Caco-2 (cell line): ENCODE data around the gene CD300LB. TPM values are rescaled to one million over a fixed set of nuclear protein-coding genes. Genes with fewer than 3 reads are reported as not detected.

Experiments used
- BruUV-seq: library from RNA; stranded (reverse); fragments of 400-500 nt; replicated peaks from 2 replicates; lab custom pipeline; 2021; lab: Mats Ljungman, UMichigan
- CTCF ChIA-PET: fragments of 300-600 bp; sonication (Branson Sonifier 250); formaldehyde crosslinking; loops from one replicate; lab custom pipeline; 2022; ENCODE audit warnings: antibody characterized with exemption; lab: Charles Lee
- POLR2A ChIA-PET: fragments of 300-600 bp; sonication (Branson Sonifier 250); formaldehyde crosslinking; loops from one replicate; lab custom pipeline; 2022; ENCODE audit warnings: antibody characterized with exemption; lab: Charles Lee
- DNase-seq, 2 experiments: peaks; one replicate each; pipeline versions ENCODE4 v3.0.0 to v3.0.0-alpha.2; 2020 to 2022
- H3K27me3 ChIP-seq: replicated peaks from 2 replicates; pipeline ENCODE4 v1.6.0; 2011; ENCODE audit warnings: low read length; ENCODE audit not compliant: control insufficient read depth, insufficient read depth
- H3K36me3 ChIP-seq: 2 replicates; pipeline ENCODE4 v1.5.1; 2011; ENCODE audit warnings: low read length; ENCODE audit not compliant: control insufficient read depth, insufficient read depth
- H3K4me1 ChIP-seq: fragments of 250-450 bp; sonication (Bioruptor Pico); 2 replicates; pipeline ENCODE4 v1.5.1; 2020; ENCODE audit warnings: mild to moderate bottlenecking
- H3K4me3 ChIP-seq: 2 replicates; pipeline ENCODE4 v1.5.1; 2011; ENCODE audit warnings: low read depth, mild to moderate bottlenecking, control low read depth, low read length
- H3K9me3 ChIP-seq: fragments of 250-450 bp; sonication (Bioruptor Pico); 2 replicates; pipeline ENCODE4 v1.5.1; 2020; ENCODE audit warnings: mild to moderate bottlenecking, moderate library complexity
- H3K27ac Mint-ChIP-seq: one replicate; pipeline ENCODE4 v1.8.0; 2022; ENCODE audit warnings: mixed read lengths; ENCODE audit not compliant: unreplicated experiment
- H3K27me3 Mint-ChIP-seq: one replicate; pipeline ENCODE4 v1.8.0; 2022; ENCODE audit warnings: mixed read lengths; ENCODE audit not compliant: insufficient read depth, unreplicated experiment
- H3K36me3 Mint-ChIP-seq: one replicate; pipeline ENCODE4 v1.8.0; 2022; ENCODE audit warnings: mild to moderate bottlenecking, mixed read lengths; ENCODE audit not compliant: insufficient read depth, unreplicated experiment
- H3K4me1 Mint-ChIP-seq: one replicate; pipeline ENCODE4 v1.8.0; 2022; ENCODE audit warnings: low read depth, mixed read lengths; ENCODE audit not compliant: unreplicated experiment
- H3K4me3 Mint-ChIP-seq: one replicate; pipeline ENCODE4 v1.8.0; 2022; ENCODE audit warnings: mild to moderate bottlenecking, moderate library complexity, mixed read lengths; ENCODE audit not compliant: unreplicated experiment
- H3K9me3 Mint-ChIP-seq: one replicate; pipeline ENCODE4 v1.8.0; 2022; ENCODE audit warnings: mixed read lengths; ENCODE audit not compliant: unreplicated experiment
- CTCF ChIP-seq, 2 experiments: fragments of 200-600 bp in 1 of 2; IDR thresholded peaks; 1 replicate in 1 of 2; 2 replicates in 1 of 2; pipeline versions ENCODE4 v1.5.1 to v1.8.0; 2011 to 2022; ENCODE audit warnings: antibody characterized with exemption in 1 of 2, control low read depth in 1 of 2, inconsistent platforms in 1 of 2, low read depth in 1 of 2, low read length in 1 of 2, mild to moderate bottlenecking in 1 of 2, moderate library complexity in 1 of 2; ENCODE audit not compliant: insufficient read depth in 1 of 2, severe bottlenecking in 1 of 2, unreplicated experiment in 1 of 2
- intact Hi-C: fragments of 100-400 bp; cut with micrococcal nuclease; formaldehyde crosslinking; loops from one replicate; pipeline ENCODE4 v1.10.0; 2022; ENCODE audit not compliant: unreplicated experiment
- total RNA-seq: library from RNA; stranded (reverse); gene quantifications from 2 replicates; pipeline ENCODE4 v1.2.3, GENCODE V29; 2022

CD300LB gene
- total RNA-seq, 1 experiment from 2014 or later, result not detected

DNA sequence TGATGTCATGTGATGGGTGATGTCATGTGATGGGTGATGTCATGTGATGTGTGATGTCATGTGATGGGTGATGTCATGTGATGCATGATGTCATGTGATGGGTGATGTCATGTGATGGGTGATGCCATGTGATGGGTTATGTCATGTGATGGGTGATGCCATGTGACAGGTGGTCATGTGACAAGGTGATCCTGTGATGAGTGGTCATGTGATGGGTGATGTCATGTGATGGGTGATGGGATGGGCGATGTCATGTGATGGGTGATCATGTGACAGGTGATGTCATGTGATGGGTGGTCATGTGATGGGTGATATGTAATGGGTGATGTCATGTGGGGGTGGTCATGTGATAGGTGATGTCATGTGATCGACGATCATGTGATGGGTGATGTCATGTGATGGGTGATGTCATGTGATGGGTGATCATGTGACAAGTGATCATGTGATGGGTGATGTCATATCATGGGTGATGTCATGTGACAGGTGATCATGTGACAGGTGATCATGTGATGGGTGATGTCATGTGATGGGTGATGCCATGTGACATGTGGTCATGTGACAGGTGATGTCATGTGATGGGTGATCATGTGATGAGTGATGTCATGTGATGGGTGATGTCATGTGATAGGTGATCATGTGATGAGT lies 17.2 kb downstream of the CD300LB start:
- H3K9me3 ChIP-seq, result peaks cover 16% of the 10 kb centered on the region
- intact Hi-C loops, result no loop called here

DNA sequence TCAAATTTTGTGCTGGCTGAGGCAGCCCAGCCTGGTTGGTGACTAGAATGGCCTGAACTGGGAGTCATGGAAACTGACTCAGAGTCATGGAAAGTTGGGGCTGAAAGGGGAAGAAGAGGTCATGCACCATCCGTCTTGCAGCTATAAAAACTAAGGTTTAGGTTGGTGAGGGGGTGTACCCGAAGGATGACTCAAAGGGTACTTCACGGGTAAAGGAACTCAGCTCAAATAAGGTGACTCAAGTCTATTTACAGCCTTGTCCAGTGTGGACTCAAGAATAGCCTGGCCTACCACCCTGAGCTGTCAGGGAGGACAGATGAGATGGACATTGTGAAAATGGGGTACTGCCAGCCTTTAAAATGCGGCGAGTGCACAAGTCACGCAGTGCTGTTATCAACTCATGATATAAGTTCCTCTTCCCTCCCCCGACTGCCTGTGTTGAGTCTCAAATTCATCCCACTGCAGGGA lies 18.6 kb downstream of the CD300LB start:
- Mint-ChIP-seq H3K36me3 (peaks cover 19% of the 10 kb centered on the region), H3K9me3 (no peaks in the 10 kb centered on the region), H3K4me1 (no peaks in the 10 kb centered on the region), H3K27me3 (peaks cover 33% of the 10 kb centered on the region), H3K4me3 (no peak overlapping the region), H3K27ac (no peak overlapping the region)
- Histone ChIP-seq H3K4me3 (no peak overlapping the region), H3K27me3 (no peaks in the 10 kb centered on the region; the same call in 1 of the 2 replicates), H3K36me3 (no peaks in the 10 kb centered on the region), H3K9me3 (peaks cover 9% of the 10 kb centered on the region), H3K4me1 (no peaks in the 10 kb centered on the region)
- TF ChIP-seq CTCF (IDR thresholded peaks at IDR 0.05; ENCODE audit: insufficient read depth in 1 of 2, low read depth in 1 of 2, low read length in 1 of 2, severe bottlenecking in 1 of 2, unreplicated experiment in 1 of 2), result no peak
- DNase-seq, result no peak
- BruUV-seq, result no TSS peak
- POLR2A ChIA-PET, result no interaction called here
- CTCF ChIA-PET, result no interaction called here
- intact Hi-C loops, result no loop called here

More for the DNA sequence above, 17.2 kb downstream of the CD300LB start:
- POLR2A ChIA-PET, result no interaction called here
- H3K4me1 Mint-ChIP-seq, result no peaks in the 10 kb centered on the region
- CTCF ChIA-PET, result interaction anchor here (0.6 kb wide), 1 partner anchor 34 kb away, joined by 4 read pairs; no protein-coding TSS in a partner anchor
- H3K27ac Mint-ChIP-seq, result peak overlapping the region; percentile 90
- peaks cover 11% of the 10 kb centered on the region for H3K9me3 Mint-ChIP-seq
- H3K27me3 Mint-ChIP-seq, result peaks cover 27% of the 10 kb centered on the region
- H3K36me3 ChIP-seq, result no peaks in the 10 kb centered on the region
- no TSS peak for BruUV-seq
- H3K27me3 ChIP-seq, result no peaks in the 10 kb centered on the region; the same call in 1 of the 2 replicates
- DNase-seq, result peak; percentile 60 to 65
- peaks cover 19% of the 10 kb centered on the region for H3K36me3 Mint-ChIP-seq
- H3K4me3 Mint-ChIP-seq, result peak overlapping the region; percentile 53
- TF ChIP-seq CTCF (IDR thresholded peaks at IDR 0.05; ENCODE audit: insufficient read depth in 1 of 2, low read depth in 1 of 2, low read length in 1 of 2, severe bottlenecking in 1 of 2, unreplicated experiment in 1 of 2), result no peak
- no peak overlapping the region for H3K4me3 ChIP-seq
- no peaks in the 10 kb centered on the region for H3K4me1 ChIP-seq

DNA sequence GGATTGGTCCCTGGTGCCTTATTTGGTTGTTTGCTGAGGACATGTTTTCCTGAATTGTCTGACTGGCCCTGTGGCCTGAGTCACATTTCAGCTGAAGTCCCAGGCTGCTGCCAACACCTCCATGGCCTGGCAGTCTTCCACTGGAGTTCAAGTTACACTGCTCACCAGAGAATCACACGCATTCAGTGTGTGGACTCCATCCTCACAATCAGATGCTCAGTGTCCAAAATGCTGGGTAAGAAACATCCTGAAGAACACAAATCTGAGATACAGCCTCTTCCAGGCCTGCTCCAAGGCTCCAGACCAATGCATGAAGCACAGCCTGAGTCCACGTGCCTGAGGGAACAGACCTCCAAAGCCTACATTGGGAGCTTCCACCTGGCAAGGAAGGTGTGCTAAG lies 19.2 kb downstream of the CD300LB start:
- Histone ChIP-seq H3K36me3 (no peaks in the 10 kb centered on the region), H3K4me3 (no peak overlapping the region), H3K4me1 (no peaks in the 10 kb centered on the region), H3K9me3 (peaks cover 9% of the 10 kb centered on the region), H3K27me3 (no peaks in the 10 kb centered on the region; the same call in 1 of the 2 replicates)
- ChIA-PET CTCF (no interaction called here), POLR2A (no interaction called here)
- Mint-ChIP-seq H3K9me3 (no peaks in the 10 kb centered on the region), H3K27me3 (peaks cover 33% of the 10 kb centered on the region), H3K27ac (no peak overlapping the region), H3K4me3 (no peak overlapping the region), H3K36me3 (peaks cover 19% of the 10 kb centered on the region), H3K4me1 (no peaks in the 10 kb centered on the region)
- no peak for DNase-seq
- no peak for TF ChIP-seq CTCF (IDR thresholded peaks at IDR 0.05; ENCODE audit: insufficient read depth in 1 of 2, low read depth in 1 of 2, low read length in 1 of 2, severe bottlenecking in 1 of 2, unreplicated experiment in 1 of 2)
- no TSS peak for BruUV-seq
- intact Hi-C loops, result no loop called here
